ENCODE data around the gene BRINP1.

The BRINP1 gene

GRCh38 chr9:119368179-119368578 is 1.1 kb downstream of the BRINP1 start (continued):
- TF ChIP-seq, protein P1, sequence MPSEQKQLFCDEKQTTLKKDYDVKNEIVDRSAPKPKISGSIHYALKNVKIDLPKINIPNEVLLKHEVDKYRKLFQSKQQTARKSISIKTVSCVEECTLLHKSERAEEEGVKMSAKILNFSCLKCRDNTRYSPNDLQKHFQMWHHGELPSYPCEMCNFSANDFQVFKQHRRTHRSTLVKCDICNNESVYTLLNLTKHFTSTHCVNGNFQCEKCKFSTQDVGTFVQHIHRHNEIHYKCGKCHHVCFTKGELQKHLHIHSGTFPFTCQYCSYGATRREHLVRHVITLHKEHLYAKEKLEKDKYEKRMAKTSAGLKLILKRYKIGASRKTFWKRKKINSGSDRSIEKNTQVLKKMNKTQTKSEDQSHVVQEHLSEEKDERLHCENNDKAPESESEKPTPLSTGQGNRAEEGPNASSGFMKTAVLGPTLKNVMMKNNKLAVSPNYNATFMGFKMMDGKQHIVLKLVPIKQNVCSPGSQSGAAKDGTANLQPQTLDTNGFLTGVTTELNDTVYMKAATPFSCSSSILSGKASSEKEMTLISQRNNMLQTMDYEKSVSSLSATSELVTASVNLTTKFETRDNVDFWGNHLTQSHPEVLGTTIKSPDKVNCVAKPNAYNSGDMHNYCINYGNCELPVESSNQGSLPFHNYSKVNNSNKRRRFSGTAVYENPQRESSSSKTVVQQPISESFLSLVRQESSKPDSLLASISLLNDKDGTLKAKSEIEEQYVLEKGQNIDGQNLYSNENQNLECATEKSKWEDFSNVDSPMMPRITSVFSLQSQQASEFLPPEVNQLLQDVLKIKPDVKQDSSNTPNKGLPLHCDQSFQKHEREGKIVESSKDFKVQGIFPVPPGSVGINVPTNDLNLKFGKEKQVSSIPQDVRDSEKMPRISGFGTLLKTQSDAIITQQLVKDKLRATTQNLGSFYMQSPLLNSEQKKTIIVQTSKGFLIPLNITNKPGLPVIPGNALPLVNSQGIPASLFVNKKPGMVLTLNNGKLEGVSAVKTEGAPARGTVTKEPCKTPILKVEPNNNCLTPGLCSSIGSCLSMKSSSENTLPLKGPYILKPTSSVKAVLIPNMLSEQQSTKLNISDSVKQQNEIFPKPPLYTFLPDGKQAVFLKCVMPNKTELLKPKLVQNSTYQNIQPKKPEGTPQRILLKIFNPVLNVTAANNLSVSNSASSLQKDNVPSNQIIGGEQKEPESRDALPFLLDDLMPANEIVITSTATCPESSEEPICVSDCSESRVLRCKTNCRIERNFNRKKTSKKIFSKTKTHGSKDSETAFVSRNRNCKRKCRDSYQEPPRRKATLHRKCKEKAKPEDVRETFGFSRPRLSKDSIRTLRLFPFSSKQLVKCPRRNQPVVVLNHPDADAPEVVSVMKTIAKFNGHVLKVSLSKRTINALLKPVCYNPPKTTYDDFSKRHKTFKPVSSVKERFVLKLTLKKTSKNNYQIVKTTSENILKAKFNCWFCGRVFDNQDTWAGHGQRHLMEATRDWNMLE (tag by site-specific recombination; conservative IDR thresholded peaks at IDR 0.05; ENCODE audit: low read depth): no peak
- TF ChIP-seq ZNF548 (tag by site-specific recombination; IDR thresholded peaks at IDR 0.05) (no peak), ZNF645 (tag by site-specific recombination; IDR thresholded peaks at IDR 0.05) (no peak)

DNA sequence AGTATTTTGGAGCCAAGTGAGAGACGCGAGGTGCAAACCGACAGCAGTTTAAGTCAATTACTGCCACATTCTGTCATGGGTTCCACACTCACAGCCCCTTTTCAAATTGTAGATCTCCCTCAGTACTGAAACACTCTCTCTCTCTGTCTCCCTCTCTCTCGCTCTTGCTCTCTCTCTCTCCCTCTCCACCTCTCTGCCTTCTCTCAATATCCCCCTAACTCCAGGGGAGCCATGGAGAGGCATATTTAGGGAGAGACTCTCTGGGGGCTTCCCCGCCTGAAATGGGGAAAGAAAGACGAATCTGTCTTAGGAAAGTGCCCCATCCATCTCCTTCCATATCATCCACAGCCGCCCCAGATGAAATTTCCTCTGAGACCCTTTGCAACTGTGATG is 1.6 kb downstream of the BRINP1 start:
- POLR2A ChIA-PET: no interaction called here
- TF ChIP-seq ZFP3 (tag by site-specific recombination; IDR thresholded peaks at IDR 0.05; ENCODE audit: low read depth): no peak
- no peak for TF ChIP-seq ZNF555 (tag by site-specific recombination; conservative IDR thresholded peaks at IDR 0.05)
- no peak for TF ChIP-seq ZNF670 (tag by site-specific recombination; IDR thresholded peaks at IDR 0.05; ENCODE audit: low read depth)
- TF ChIP-seq KLF16 (tag by site-specific recombination; IDR thresholded peaks at IDR 0.05): no peak
- no peak for TF ChIP-seq SALL2 (tag by site-specific recombination; IDR thresholded peaks at IDR 0.05; ENCODE audit: borderline replicate concordance)
- TF ChIP-seq ZSCAN23 (tag by site-specific recombination; IDR thresholded peaks at IDR 0.05): no peak
- no peak for TF ChIP-seq IKZF3 (tag by site-specific recombination; IDR thresholded peaks at IDR 0.05)
- CTCF ChIA-PET: no interaction called here

GRCh38 chr9:119366909-119367682 is 2.1 kb downstream of the BRINP1 start:
- Histone ChIP-seq H3K4me1 (ENCODE audit: control insufficient read depth, insufficient read depth, low read length) (no peaks in the 10 kb centered on the region), H3K4me3 (ENCODE audit: low read depth, low read length) (no peak overlapping the region), H3K27ac (ENCODE audit: extremely low read depth, low read depth, low read length) (no peak overlapping the region), H3K36me3 (ENCODE audit: control insufficient read depth in 2 of 2, insufficient read depth in 1 of 2, low read length in 2 of 2) (no peaks in the 10 kb centered on the region), H3K9me3 (ENCODE audit: control insufficient read depth, insufficient read depth, low read depth, low read length) (no peaks in the 10 kb centered on the region)
- CTCF ChIA-PET: interaction anchor here (0.6 kb wide), 1 partner anchor 1166 kb away, joined by 3 read pairs; no protein-coding TSS in a partner anchor
- POLR2A ChIA-PET: no interaction called here
- TF ChIP-seq TCF7L2 (IDR thresholded peaks at IDR 0.05; ENCODE audit: borderline replicate concordance, low read depth, low read length) (no peak), ZNF600 (tag by site-specific recombination; IDR thresholded peaks at IDR 0.05) (no peak), ZBTB20 (tag by site-specific recombination; IDR thresholded peaks at IDR 0.05) (no peak), ZFP69B (tag by site-specific recombination; IDR thresholded peaks at IDR 0.05) (no peak), ZNF626 (tag by site-specific recombination; IDR thresholded peaks at IDR 0.05) (no peak), ZNF433 (tag by site-specific recombination; IDR thresholded peaks at IDR 0.05; ENCODE audit: low read depth) (no peak), ZNF837 (tag by site-specific recombination; IDR thresholded peaks at IDR 0.05) (no peak), ZBTB11 (tag by site-specific recombination; conservative IDR thresholded peaks at IDR 0.05; ENCODE audit: low read depth) (no peak), HOXA7 (CRISPR knock-in tag; IDR thresholded peaks at IDR 0.05; ENCODE audit: borderline replicate concordance) (no peak)
- TF ChIP-seq, protein P2, sequence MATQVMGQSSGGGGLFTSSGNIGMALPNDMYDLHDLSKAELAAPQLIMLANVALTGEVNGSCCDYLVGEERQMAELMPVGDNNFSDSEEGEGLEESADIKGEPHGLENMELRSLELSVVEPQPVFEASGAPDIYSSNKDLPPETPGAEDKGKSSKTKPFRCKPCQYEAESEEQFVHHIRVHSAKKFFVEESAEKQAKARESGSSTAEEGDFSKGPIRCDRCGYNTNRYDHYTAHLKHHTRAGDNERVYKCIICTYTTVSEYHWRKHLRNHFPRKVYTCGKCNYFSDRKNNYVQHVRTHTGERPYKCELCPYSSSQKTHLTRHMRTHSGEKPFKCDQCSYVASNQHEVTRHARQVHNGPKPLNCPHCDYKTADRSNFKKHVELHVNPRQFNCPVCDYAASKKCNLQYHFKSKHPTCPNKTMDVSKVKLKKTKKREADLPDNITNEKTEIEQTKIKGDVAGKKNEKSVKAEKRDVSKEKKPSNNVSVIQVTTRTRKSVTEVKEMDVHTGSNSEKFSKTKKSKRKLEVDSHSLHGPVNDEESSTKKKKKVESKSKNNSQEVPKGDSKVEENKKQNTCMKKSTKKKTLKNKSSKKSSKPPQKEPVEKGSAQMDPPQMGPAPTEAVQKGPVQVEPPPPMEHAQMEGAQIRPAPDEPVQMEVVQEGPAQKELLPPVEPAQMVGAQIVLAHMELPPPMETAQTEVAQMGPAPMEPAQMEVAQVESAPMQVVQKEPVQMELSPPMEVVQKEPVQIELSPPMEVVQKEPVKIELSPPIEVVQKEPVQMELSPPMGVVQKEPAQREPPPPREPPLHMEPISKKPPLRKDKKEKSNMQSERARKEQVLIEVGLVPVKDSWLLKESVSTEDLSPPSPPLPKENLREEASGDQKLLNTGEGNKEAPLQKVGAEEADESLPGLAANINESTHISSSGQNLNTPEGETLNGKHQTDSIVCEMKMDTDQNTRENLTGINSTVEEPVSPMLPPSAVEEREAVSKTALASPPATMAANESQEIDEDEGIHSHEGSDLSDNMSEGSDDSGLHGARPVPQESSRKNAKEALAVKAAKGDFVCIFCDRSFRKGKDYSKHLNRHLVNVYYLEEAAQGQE (tag by site-specific recombination; IDR thresholded peaks at IDR 0.05): no peak

More for the DNA sequence above, 1.6 kb downstream of the BRINP1 start:
- no peak overlapping the region for H3K27ac ChIP-seq (ENCODE audit: extremely low read depth, low read depth, low read length)
- H3K9me3 ChIP-seq (ENCODE audit: control insufficient read depth, insufficient read depth, low read depth, low read length): no peaks in the 10 kb centered on the region
- H3K4me1 ChIP-seq (ENCODE audit: control insufficient read depth, insufficient read depth, low read length): no peaks in the 10 kb centered on the region
- H3K36me3 ChIP-seq (ENCODE audit: control insufficient read depth in 2 of 2, insufficient read depth in 1 of 2, low read length in 2 of 2): no peaks in the 10 kb centered on the region
- no peak overlapping the region for H3K4me3 ChIP-seq (ENCODE audit: low read depth, low read length)
